ENCODE measurements around the gene PPIL3.

Gene PPIL3

GRCh38 chr2:200861617-200862155 is 27.2 kb downstream of the PPIL3 start:
- DNase-seq (ENCODE audit: low read depth in 2 of 2), result no peak

GRCh38 chr2:200860092-200860795 is 28.6 kb downstream of the PPIL3 start:
- DNase-seq (ENCODE audit: low read depth in 2 of 2), result no peak

- no peak for DNase-seq (ENCODE audit: low read depth in 2 of 2)
Observed at GRCh38 chr2:200856806-200857205, 32.1 kb downstream of the PPIL3 start.

- no peak for DNase-seq (ENCODE audit: low read depth in 2 of 2)
Observed at GRCh38 chr2:200852605-200853004, 36.3 kb downstream of the PPIL3 start.

GRCh38 chr2:200851398-200852248 is 37.3 kb downstream of the PPIL3 start:
- no peak for DNase-seq (ENCODE audit: low read depth in 2 of 2)

- no peak for DNase-seq (ENCODE audit: low read depth in 2 of 2)
Observed at GRCh38 chr2:200850512-200851256, 38.2 kb downstream of the PPIL3 start.

- DNase-seq (ENCODE audit: low read depth in 2 of 2), result no peak
Observed at GRCh38 chr2:200847939-200848338, 40.9 kb downstream of the PPIL3 start.

- no peak for DNase-seq (ENCODE audit: low read depth in 2 of 2)
Observed at GRCh38 chr2:200847269-200847668, 41.6 kb downstream of the PPIL3 start.

- DNase-seq (ENCODE audit: low read depth in 2 of 2), result no peak
Observed at GRCh38 chr2:200845669-200846325, 43.1 kb downstream of the PPIL3 start.

- no peak for DNase-seq (ENCODE audit: low read depth in 2 of 2)
Observed at GRCh38 chr2:200845194-200845593, 43.7 kb downstream of the PPIL3 start.

GRCh38 chr2:200843993-200844948 is 44.6 kb downstream of the PPIL3 start:
- no peak for DNase-seq (ENCODE audit: low read depth in 2 of 2)

- DNase-seq (ENCODE audit: low read depth in 2 of 2), result no peak
Observed at GRCh38 chr2:200839513-200839912, 49.4 kb downstream of the PPIL3 start.

GRCh38 chr2:200834701-200835100 is 54.2 kb downstream of the PPIL3 start:
- DNase-seq (ENCODE audit: low read depth in 2 of 2), result no peak

- DNase-seq (ENCODE audit: low read depth in 2 of 2), result no peak
Observed at GRCh38 chr2:200829258-200829655, 59.6 kb downstream of the PPIL3 start.

- DNase-seq (ENCODE audit: low read depth in 2 of 2), result no peak
Observed at GRCh38 chr2:200828572-200829257, 60.2 kb downstream of the PPIL3 start.

GRCh38 chr2:200828104-200828503 is 60.8 kb downstream of the PPIL3 start:
- DNase-seq (ENCODE audit: low read depth in 2 of 2), result no peak

- no peak for DNase-seq (ENCODE audit: low read depth in 2 of 2)
Observed at GRCh38 chr2:200821686-200822245, 67.1 kb downstream of the PPIL3 start.

Data from stimulated activated CD4-positive, alpha-beta T cell treated with anti-CD3 and anti-CD28 coated beads, Interleukin-4, amount 100 ng/mL, for 48 hours (primary cell).